ENCODE data around the gene PNPLA7.

The PNPLA7 gene

GRCh38 chr9:137550231-137550621 lies at the start of gene PNPLA7 (continued):
- TF ChIP-seq ZBTB20 (tag by site-specific recombination; IDR thresholded peaks at IDR 0.05) (no peak; the same call in 1 of the 2 replicates), ZNF280D (tag by site-specific recombination; IDR thresholded peaks at IDR 0.05) (no peak), MZF1 (tag by site-specific recombination; IDR thresholded peaks at IDR 0.05; ENCODE audit: borderline replicate concordance) (no peak), ZNF175 (tag by site-specific recombination; IDR thresholded peaks at IDR 0.05) (no peak), GLIS1 (tag by site-specific recombination; IDR thresholded peaks at IDR 0.05) (peak; percentile 65; the same call in 1 of the 2 replicates), PRDM6 (tag by site-specific recombination; IDR thresholded peaks at IDR 0.05) (no peak), ZNF580 (tag by site-specific recombination; IDR thresholded peaks at IDR 0.05) (no peak), ZNF121 (tag by site-specific recombination; IDR thresholded peaks at IDR 0.05) (no peak), ZNF791 (tag by site-specific recombination; IDR thresholded peaks at IDR 0.05) (no peak), RBAK (tag by site-specific recombination; IDR thresholded peaks at IDR 0.05) (no peak), ZNF157 (tag by site-specific recombination; IDR thresholded peaks at IDR 0.05) (no peak), ZNF223 (tag by site-specific recombination; IDR thresholded peaks at IDR 0.05) (no peak), ZNF26 (tag by site-specific recombination; IDR thresholded peaks at IDR 0.05) (no peak), ELK4 (IDR thresholded peaks at IDR 0.05; ENCODE audit: borderline replicate concordance, low read depth, low read length) (no peak), ZNF510 (tag by site-specific recombination; IDR thresholded peaks at IDR 0.05; ENCODE audit: insufficient replicate concordance) (no peak), ZNF555 (tag by site-specific recombination; conservative IDR thresholded peaks at IDR 0.05) (no peak), REST (tag by site-specific recombination; IDR thresholded peaks at IDR 0.05) (no peak), PRDM2 (tag by site-specific recombination; IDR thresholded peaks at IDR 0.05; ENCODE audit: borderline replicate concordance) (no peak), ZNF114 (tag by site-specific recombination; IDR thresholded peaks at IDR 0.05) (no peak), AEBP2 (tag by site-specific recombination; IDR thresholded peaks at IDR 0.05; ENCODE audit: borderline replicate concordance) (no peak), IKZF3 (tag by site-specific recombination; IDR thresholded peaks at IDR 0.05) (peak; percentile 61)

Data from HEK293 (cell line).